HepG2 (cell line): ENCODE results near the gene GSKIP. TPM values are rescaled to one million over a fixed set of nuclear protein-coding genes. Genes with fewer than 3 reads are reported as not detected.

ENCODE experiments used
- BRF2 ChIP-seq: sonication (generic); formaldehyde crosslinking; IDR thresholded peaks from 2 replicates; pipeline ENCODE4 v1.8.1; 2022; ENCODE audit warnings: mild to moderate bottlenecking, missing genetic modification reagents
- GRHL1 ChIP-seq: sonication (generic); formaldehyde crosslinking; conservative IDR thresholded peaks from 2 replicates; pipeline ENCODE4 v1.8.0; 2022; ENCODE audit warnings: missing genetic modification reagents
- MTA1 ChIP-seq: sonication (generic); formaldehyde crosslinking; IDR thresholded peaks from 2 replicates; pipeline ENCODE4 v1.4.0; 2020; ENCODE audit warnings: missing genetic modification reagents, mild to moderate bottlenecking, borderline replicate concordance
- ZBTB40 ChIP-seq, 2 experiments: fragments of 450-650 bp in 1 of 2; sonication (generic) in 1 of 2; formaldehyde crosslinking in 1 of 2; IDR thresholded peaks; 2 replicates each; pipeline versions ENCODE4 v1.6.1 to v1.8.0; 2016 to 2022; ENCODE audit warnings: antibody characterized with exemption in 1 of 2, mild to moderate bottlenecking in 1 of 2, missing genetic modification reagents in 1 of 2
- ZNF121 ChIP-seq: sonication (generic); formaldehyde crosslinking; IDR thresholded peaks from 2 replicates; pipeline ENCODE4 v1.5.0; 2020; ENCODE audit warnings: mild to moderate bottlenecking, missing genetic modification reagents
- ZNF232 ChIP-seq: sonication (generic); formaldehyde crosslinking; IDR thresholded peaks from 2 replicates; pipeline ENCODE4 v1.4.0; 2020; ENCODE audit warnings: missing genetic modification reagents, borderline replicate concordance
- ZNF30 ChIP-seq: sonication (generic); formaldehyde crosslinking; IDR thresholded peaks from 2 replicates; pipeline ENCODE4 v1.5.0; 2020; ENCODE audit warnings: mild to moderate bottlenecking, missing genetic modification reagents
- ZNF639 ChIP-seq: conservative IDR thresholded peaks from 2 replicates; pipeline ENCODE4 v1.6.1; 2018; ENCODE audit warnings: missing genetic modification reagents
- ZNF674 ChIP-seq: sonication (generic); formaldehyde crosslinking; IDR thresholded peaks from 2 replicates; pipeline ENCODE4 v1.5.0; 2020; ENCODE audit warnings: low read depth, mild to moderate bottlenecking, missing genetic modification reagents
- polyA plus RNA-seq, 8 experiments: library from polyadenylated mRNA; depleted of rRNA in 3 of 8; stranded (reverse) in 7 of 8; unstranded in 1 of 8; fragments of >200 nt; fragmentation: Illumina TruSeq in 4 of 8; extraction: Trizol in 4 of 8; gene quantifications; 2 replicates each; pipeline versions ENCODE4 v1.2.1 to v1.2.3, GENCODE V29; 2011 to 2016; ENCODE audit warnings: low read depth in 4 of 8, missing spikeins in 1 of 8, mixed read lengths in 1 of 8; ENCODE audit not compliant: insufficient read depth in 1 of 8
- total RNA-seq, 5 experiments: library from RNA; depleted of rRNA; stranded (reverse); fragments of >200 nt; fragmentation: Illumina TruSeq; extraction: Trizol; gene quantifications; 2 replicates each; pipeline ENCODE4 v1.2.3, GENCODE V29; 2016; ENCODE audit warnings: low read depth in 1 of 5
- TF ChIP-seq, protein P1 (sequence below): sonication (generic); formaldehyde crosslinking; IDR thresholded peaks from 2 replicates; pipeline ENCODE4 v1.5.1; 2020; ENCODE audit warnings: mild to moderate bottlenecking, missing genetic modification reagents, borderline replicate concordance

GSKIP gene
- total and polyA plus RNA-seq, 2 of the 13 experiments (the other 11 are each of a cell fraction or from before 2014, with no cell fraction given): 12.5 to 27.3 TPM

- TF ChIP-seq ZBTB40 (IDR thresholded peaks at IDR 0.05) (no peak), ZBTB40 (CRISPR knock-in tag; IDR thresholded peaks at IDR 0.05) (no peak), BRF2 (CRISPR knock-in tag) (no peak), ZNF121 (0 out of 2 replicates have a peak, but pooled peaks have one; percentile 33), ZNF674 (CRISPR knock-in tag) (no peak), ZNF639 (no peak; the same call in 1 of the 2 replicates), ZNF232 (no peak), ZNF30 (CRISPR knock-in tag) (no peak), MTA1 (CRISPR knock-in tag) (no peak), GRHL1 (CRISPR knock-in tag) (no peak)
- TF ChIP-seq, protein P1, sequence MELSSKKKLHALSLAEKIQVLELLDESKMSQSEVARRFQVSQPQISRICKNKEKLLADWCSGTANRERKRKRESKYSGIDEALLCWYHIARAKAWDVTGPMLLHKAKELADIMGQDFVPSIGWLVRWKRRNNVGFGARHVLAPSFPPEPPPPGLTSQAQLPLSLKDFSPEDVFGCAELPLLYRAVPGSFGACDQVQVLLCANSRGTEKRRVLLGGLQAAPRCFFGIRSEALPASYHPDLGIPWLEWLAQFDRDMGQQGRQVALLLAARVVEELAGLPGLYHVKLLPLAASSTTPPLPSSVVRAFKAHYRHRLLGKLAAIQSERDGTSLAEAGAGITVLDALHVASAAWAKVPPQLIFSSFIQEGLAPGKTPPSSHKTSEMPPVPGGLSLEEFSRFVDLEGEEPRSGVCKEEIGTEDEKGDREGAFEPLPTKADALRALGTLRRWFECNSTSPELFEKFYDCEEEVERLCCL (CRISPR knock-in tag): no peak
Observed at GRCh38 chr14:96362965-96363750, at the start of gene GSKIP, which contains the start of gene ATG2B (continued).
